Mesendoderm (in vitro differentiated cells): ENCODE results near the gene CENPT. TPM values are rescaled to one million over a fixed set of nuclear protein-coding genes. Genes with fewer than 3 reads are reported as not detected.

ENCODE experiments used
- DNase-seq: peaks from one replicate; pipeline ENCODE4 v3.0.0; 2013
- H2AK5ac ChIP-seq: 2 replicates; pipeline ENCODE4 v1.6.1; 2013; ENCODE audit warnings: low read length, inconsistent platforms
- H2BK120ac ChIP-seq: 2 replicates; pipeline ENCODE4 v1.6.1; 2013; ENCODE audit warnings: low read depth, mild to moderate bottlenecking, low read length, moderate library complexity, mixed read lengths
- H2BK15ac ChIP-seq: replicated peaks from 2 replicates; pipeline ENCODE4 v1.6.1; 2013; ENCODE audit warnings: low read depth, mild to moderate bottlenecking, moderate library complexity
- H2BK5ac ChIP-seq: 2 replicates; pipeline ENCODE4 v1.6.1; 2013; ENCODE audit warnings: low read length, inconsistent platforms
- H3K18ac ChIP-seq: 2 replicates; pipeline ENCODE4 v1.6.1; 2013; ENCODE audit warnings: mild to moderate bottlenecking, low read length, mixed read lengths
- H3K23ac ChIP-seq: one replicate; pipeline ENCODE4 v1.6.1; 2013; ENCODE audit warnings: low read length
- H3K27ac ChIP-seq: 2 replicates; pipeline ENCODE4 v1.5.1; 2013; ENCODE audit warnings: low read depth, mild to moderate bottlenecking, inconsistent platforms, low read length, moderate library complexity
- H3K27me3 ChIP-seq: 2 replicates; pipeline ENCODE4 v1.6.1; 2013; ENCODE audit warnings: low read length, control low read depth, mild to moderate bottlenecking, inconsistent platforms; ENCODE audit not compliant: insufficient read depth, poor library complexity
- H3K36me3 ChIP-seq: 2 replicates; pipeline ENCODE4 v1.6.1; 2013; ENCODE audit warnings: low read length, inconsistent platforms; ENCODE audit not compliant: control insufficient read depth, insufficient read depth
- H3K4ac ChIP-seq: one replicate; pipeline ENCODE4 v1.6.1; 2013; ENCODE audit warnings: low read depth, mild to moderate bottlenecking, low read length, moderate library complexity
- H3K4me1 ChIP-seq: 2 replicates; pipeline ENCODE4 v1.6.1; 2013; ENCODE audit warnings: low read depth, low read length, inconsistent platforms; ENCODE audit not compliant: control insufficient read depth
- H3K4me2 ChIP-seq: 2 replicates; pipeline ENCODE4 v1.6.1; 2013; ENCODE audit warnings: low read length
- H3K4me3 ChIP-seq: 2 replicates; pipeline ENCODE4 v1.5.1; 2013; ENCODE audit warnings: mild to moderate bottlenecking, low read length
- H3K56ac ChIP-seq: one replicate; pipeline ENCODE4 v1.6.1; 2013; ENCODE audit warnings: low read length
- H3K79me1 ChIP-seq: 2 replicates; pipeline ENCODE4 v1.6.1; 2013; ENCODE audit warnings: low read length, inconsistent platforms
- H3K79me2 ChIP-seq: 2 replicates; pipeline ENCODE4 v1.6.1; 2013; ENCODE audit warnings: mild to moderate bottlenecking, low read length; ENCODE audit not compliant: control insufficient read depth, insufficient read depth
- H3K9ac ChIP-seq: 2 replicates; pipeline ENCODE4 v1.6.1; 2013; ENCODE audit warnings: low read length, inconsistent platforms
- H4K5ac ChIP-seq: one replicate; pipeline ENCODE4 v1.6.1; 2013; ENCODE audit warnings: low read length
- H4K8ac ChIP-seq: one replicate; pipeline ENCODE4 v1.6.1; 2013; ENCODE audit warnings: low read depth, mild to moderate bottlenecking, control low read depth, low read length, moderate library complexity
- WGBS: extraction: QIAGEN DNeasy Blood & Tissue Kit; methylation state at CpG from one replicate; pipeline ENCODE4 v1.1.7; 2013; ENCODE audit warnings: low lambda C conversion rate, missing lambda C conversion rate; ENCODE audit not compliant: insufficient coverage; ENCODE audit errors: extremely low coverage; 5-methylcytosine and 5-hydroxymethylcytosine counted together
- small RNA-seq: library from polyadenylated mRNA; stranded (forward); fragments of <200 nt; extraction: miRNeasy Mini kit (QIAGEN cat#:217004); gene quantifications from one replicate; pipeline ENCODE3, GENCODE V24; 2013; ENCODE audit not compliant: insufficient read depth

The CENPT gene

DNA sequence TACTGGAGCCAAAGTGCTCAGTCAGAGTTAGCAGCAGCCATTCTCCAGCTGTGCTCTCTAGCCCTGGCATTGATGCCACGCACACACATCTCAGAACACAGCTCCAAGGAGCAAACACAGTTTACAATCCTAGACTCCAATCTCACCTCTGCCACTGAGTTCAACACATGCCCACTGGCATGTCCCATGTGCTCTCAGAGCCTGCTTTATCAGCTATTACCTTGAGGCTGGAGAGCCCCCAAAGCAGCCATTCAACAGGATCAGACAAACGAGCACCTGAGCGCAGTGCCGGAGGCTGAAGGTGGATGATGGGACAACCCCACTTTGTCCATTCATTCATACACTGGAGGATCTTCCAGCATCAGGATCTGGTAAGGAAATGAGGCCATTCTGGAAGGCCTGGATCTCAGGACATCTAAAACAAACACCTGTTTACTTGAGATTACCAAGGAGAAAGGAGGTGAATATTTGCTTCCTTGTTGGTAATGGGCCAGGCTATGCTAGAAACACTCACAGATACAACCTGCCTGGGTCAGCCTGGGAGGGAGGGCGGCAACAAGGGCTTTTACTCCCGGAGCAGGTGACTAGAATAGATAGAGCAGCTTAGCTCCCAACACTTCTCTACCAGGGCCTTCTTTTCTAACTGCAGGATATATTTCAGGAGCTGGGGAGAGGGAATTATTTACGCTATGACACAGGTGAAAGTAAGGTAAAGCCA, 66.5 kb downstream of the CENPT start:
- no peak overlapping the region for H3K56ac ChIP-seq
- H3K23ac ChIP-seq: no peak overlapping the region
- H2BK120ac ChIP-seq: no peak overlapping the region
- H2BK5ac ChIP-seq: no peak overlapping the region
- H3K36me3 ChIP-seq: no peaks in the 10 kb centered on the region
- no peak for DNase-seq
- H4K8ac ChIP-seq: no peak overlapping the region
- H2AK5ac ChIP-seq: no peak overlapping the region
- H3K79me1 ChIP-seq: peaks cover 3% of the 10 kb centered on the region
- H3K27ac ChIP-seq: no peak overlapping the region
- WGBS: no CpG with 5 or more reads among the region's 7 CpGs
- H3K4ac ChIP-seq: no peak overlapping the region
- no peaks in the 10 kb centered on the region for H3K4me1 ChIP-seq
- no peak overlapping the region for H4K5ac ChIP-seq
- no peak overlapping the region for H3K4me2 ChIP-seq
- no peak overlapping the region for H3K4me3 ChIP-seq
- H2BK15ac ChIP-seq: no peak overlapping the region
- no peak overlapping the region for H3K18ac ChIP-seq
- H3K9ac ChIP-seq: no peak overlapping the region
- H3K27me3 ChIP-seq: no peaks in the 10 kb centered on the region
- no peaks in the 10 kb centered on the region for H3K79me2 ChIP-seq

DNA sequence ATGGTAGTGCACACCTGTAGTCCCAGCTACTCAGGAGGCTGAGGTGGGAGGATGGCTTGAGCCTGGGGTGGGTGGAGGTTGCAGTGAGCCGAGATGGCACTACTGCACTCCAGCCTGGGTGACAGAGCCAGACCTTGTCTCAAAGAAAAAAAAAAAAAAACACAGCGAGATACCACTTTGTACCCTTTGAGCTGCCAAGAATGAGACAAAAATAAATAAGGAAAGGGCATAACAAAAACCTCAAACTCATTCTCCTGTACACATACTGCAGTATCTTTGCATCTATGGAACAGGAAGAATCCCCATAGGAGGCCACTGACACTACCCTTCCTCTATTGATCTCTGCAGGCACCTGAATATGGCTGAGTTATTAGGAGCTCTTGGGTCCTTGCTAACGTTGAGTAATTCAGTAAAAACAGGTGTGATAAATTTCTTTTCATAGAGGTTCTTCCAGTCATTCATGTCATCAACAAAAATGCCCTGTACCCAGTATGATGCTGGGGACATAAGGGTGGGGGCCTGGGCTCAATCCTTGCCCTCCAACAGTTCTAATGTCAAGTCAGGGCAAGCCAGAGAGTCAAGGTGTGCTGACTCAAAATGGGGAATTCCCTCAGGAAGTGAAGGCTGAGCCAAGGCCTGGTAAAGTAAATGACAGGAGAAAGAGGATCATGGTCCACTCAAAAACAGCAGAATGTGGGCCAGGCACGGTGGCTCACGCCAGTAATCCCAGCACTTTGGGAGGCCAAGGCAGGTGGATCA, 68.1 kb downstream of the CENPT start:
- Histone ChIP-seq H3K27me3 (no peaks in the 10 kb centered on the region), H3K9ac (no peak overlapping the region), H2BK5ac (no peak overlapping the region), H3K36me3 (no peaks in the 10 kb centered on the region), H2AK5ac (no peak overlapping the region), H3K4me3 (no peak overlapping the region), H4K5ac (no peak overlapping the region), H3K4me2 (no peak overlapping the region), H3K27ac (no peak overlapping the region), H4K8ac (no peak overlapping the region), H3K18ac (no peak overlapping the region), H2BK120ac (no peak overlapping the region), H3K79me1 (peaks cover 3% of the 10 kb centered on the region), H3K4me1 (no peaks in the 10 kb centered on the region), H3K56ac (no peak overlapping the region), H3K4ac (no peak overlapping the region), H3K79me2 (no peaks in the 10 kb centered on the region), H3K23ac (no peak overlapping the region), H2BK15ac (no peak overlapping the region)
- DNase-seq: no peak
- WGBS: no CpG with 5 or more reads among the region's 5 CpGs

Small RNAs within 50 kb of the gene (small RNA-seq; reads per million reads assigned to genes)
- not detected for gene AC040162.2
- gene NRN1L: not detected
